GM11168 (cell line): ENCODE results near the gene MARVELD2.
"Not testable (repeated sequence)": the region's sequence is repeated elsewhere in the genome, so short reads cannot be mapped to it uniquely, and the experiment has no call there.

Experiments used
- in situ Hi-C: fragments of 300-500 bp; cut with MboI; formaldehyde crosslinking; loops from one replicate; pipeline ENCODE4 v1.12.0; 2022; ENCODE audit warnings: low sequenced_read_pairs; ENCODE audit not compliant: unreplicated experiment

MARVELD2 gene, protein sequence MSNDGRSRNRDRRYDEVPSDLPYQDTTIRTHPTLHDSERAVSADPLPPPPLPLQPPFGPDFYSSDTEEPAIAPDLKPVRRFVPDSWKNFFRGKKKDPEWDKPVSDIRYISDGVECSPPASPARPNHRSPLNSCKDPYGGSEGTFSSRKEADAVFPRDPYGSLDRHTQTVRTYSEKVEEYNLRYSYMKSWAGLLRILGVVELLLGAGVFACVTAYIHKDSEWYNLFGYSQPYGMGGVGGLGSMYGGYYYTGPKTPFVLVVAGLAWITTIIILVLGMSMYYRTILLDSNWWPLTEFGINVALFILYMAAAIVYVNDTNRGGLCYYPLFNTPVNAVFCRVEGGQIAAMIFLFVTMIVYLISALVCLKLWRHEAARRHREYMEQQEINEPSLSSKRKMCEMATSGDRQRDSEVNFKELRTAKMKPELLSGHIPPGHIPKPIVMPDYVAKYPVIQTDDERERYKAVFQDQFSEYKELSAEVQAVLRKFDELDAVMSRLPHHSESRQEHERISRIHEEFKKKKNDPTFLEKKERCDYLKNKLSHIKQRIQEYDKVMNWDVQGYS

DNA sequence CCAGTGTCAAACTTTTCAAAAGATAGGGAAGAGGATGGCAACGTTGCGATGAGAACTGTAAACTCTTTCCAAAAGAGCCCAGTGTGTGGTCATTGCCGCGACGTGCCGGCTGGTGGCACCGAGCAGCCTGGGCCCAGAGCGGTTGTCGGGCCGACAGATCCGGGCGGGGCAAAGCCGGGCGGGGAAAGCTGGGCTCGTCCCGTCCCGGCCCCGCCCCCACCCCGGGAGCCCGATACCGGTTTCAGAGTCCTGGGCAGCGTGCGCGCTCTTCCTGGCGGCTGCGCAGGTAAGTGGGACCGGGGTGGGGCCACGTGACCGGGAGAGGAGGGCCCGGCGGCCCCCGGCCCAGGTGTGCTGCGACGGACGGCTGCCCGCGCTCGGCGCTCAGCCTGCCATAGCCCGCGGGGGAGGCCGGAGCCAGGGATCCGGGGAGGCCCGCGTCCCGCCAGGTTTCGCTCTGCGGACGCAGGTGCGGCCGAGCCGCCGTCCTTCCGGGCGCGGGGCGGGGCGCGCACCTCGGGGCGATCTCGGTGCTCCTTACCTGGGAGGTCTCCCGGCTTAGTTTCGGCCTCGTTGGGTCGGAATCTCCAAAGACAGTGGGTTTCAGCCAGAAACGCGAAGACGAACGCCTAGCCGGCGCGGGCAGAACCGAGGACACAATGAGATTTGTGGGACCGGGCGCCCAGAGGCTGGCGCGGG is at the start of gene MARVELD2:
Gene MARVELD2 (plus strand): TSS at position 232 of the 699 bp plus-strand sequence. CDS start 4,270 bp downstream, outside the sequence.
- in situ Hi-C loops = no loop called here

DNA sequence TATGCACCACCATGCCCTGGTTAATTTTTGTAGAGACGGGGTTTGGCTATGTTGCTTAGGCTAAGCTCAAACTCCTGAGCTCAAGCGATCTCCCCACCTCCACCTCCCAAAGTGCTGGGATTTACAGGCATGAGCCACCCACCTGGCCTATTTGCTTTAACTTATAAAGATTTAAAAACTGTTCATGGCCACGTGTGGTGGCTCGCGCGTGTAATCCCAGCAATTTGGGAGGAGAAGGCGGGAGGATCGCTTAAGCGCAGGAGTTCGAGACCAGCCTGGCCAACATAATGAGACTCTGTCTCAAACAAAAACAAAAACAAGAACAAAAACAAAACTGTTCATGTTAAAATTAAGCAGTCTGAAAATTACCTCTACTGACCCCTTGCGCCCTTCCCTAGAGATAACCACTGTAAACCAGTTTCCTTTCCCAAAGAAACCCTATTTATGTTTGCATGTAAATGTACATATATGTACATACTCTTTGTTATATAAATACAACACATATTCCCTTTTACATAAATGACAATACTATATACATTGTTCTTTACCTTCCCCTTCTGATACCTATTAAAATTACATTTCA is 47.1 kb upstream of the MARVELD2 start:
- in situ Hi-C loops = no loop called here

DNA sequence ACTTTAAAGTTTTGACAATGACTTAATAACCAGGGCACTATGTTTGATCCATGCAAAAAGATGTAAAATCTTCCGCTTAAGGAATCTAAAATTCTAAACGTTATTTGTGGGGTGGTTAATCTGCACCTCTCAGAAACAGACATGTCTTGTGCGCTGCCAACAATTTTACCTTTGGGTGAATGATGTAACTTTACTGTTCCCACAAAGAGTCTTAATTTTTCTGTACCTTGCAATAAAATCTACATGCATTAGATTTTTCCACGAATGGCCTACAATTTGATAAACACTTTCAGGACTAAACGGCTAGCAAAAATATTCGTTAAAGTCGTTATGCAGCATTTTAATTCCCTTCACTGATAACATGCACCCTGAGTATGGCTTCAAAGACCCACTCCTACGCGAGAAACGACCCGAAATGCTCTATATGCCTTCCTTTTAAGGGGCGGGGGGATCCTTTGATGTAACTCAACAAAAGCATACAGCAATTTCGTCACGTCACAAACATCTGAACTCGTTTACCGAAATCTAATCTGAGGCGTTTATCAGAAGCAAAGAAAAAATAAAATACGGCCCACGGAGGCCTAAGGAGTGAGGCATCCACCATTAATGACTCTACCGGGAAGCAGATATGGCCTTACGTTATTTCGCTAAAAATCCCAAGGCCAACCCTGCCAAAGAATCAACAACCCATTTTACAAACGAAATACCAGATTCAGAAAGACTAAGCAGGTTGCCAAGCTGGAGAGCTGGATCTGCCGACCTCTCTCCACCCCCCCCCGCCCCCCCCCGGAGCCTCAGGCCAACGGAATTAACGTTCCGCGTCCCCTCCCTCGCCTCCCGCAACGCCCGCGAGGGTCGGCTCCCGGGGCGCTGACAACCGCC is 46.2 kb upstream of the MARVELD2 start:
- in situ Hi-C loops = no loop called here

DNA sequence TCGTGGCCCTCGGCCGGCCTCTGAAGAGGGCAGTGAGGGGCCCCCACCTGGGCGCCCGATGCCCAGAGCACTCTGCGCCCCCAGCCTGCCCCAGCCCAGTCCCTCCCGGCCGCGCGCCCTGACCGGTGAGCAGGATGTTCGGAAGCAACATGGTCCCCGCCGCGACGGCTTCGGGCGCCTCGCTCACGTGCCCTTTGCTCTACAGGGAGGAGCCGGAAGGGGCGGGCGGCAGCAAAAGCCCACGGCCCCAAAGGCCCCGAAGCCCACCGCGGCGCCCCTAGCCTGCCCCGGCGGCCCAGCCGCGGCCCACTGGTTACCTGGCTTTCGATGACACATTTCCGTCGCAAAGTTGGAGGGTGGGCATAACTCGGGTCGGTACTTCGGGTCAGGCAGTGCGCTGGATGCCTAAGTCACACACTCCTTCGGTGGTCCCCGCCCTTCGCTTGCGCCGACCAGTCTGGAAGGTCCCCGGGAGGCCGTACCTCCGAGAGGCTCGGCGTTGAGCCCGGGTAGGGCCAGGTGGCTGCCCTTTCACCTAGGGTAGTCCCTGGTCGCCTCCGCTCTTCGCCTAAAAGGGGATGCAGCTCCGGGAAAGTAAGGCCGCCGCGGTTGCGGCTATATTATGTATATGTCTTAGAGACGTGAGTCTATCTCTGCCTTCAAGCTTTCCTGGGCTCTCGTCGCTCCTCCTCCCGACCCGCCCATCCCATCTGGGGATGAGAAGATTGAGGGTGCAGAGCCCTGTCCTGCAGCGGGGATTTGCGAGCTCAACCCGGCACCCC is 45.4 kb upstream of the MARVELD2 start, which contains the start of the genes AK6, RAD17 and TAF9:
Gene AK6 (minus strand): TSS at position 181 of the 782 bp plus-strand sequence. CDS start 30 bp downstream, at position 151.
Gene RAD17 (plus strand): TSS at position 479 of the 782 bp plus-strand sequence. CDS start 2,391 bp downstream, outside the sequence.
Gene TAF9 (minus strand): TSS at position 181 of the 782 bp plus-strand sequence. CDS start 3,783 bp downstream, outside the sequence.
- in situ Hi-C loops = no loop called here

DNA sequence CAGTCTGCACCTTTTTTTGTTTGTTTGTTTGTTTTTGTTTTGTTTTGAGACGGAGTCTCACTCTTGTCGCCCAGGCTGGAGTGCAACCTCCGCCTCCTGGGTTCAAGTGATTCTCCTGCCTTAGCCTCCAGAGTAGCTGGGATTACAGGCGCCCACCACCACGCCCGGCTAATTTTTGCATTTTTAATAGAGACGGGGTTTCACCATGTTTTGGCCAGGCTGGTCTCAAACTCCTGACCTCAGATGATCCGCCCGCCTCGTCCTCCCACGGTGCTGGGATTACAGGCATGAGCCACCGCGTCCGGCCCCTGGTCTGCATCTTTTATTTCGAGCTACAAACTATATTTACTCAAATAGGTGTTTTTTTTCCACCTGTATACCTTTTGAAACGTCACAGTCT is 44.6 kb upstream of the MARVELD2 start:
- in situ Hi-C loops = not testable (repeated sequence)

DNA sequence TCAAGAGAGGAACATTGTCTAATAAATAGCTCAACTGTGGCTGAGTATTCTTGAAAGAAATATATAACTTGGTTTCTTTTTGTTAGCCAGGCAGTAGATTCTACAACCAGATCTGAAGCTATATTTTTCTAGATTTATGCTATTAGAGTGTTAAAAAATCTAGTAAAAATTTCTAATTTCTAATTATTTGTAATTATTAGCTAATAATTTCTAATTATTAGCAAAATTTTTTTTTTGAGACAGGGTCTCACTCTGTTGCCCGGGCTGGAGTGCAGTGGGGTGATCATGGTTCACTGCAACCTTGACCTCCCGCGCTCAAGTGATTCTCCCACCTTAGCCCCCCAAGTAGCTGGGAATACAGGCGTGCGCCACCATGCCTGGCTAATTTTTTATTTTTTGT is 42.5 kb upstream of the MARVELD2 start:
- in situ Hi-C loops = no loop called here

DNA sequence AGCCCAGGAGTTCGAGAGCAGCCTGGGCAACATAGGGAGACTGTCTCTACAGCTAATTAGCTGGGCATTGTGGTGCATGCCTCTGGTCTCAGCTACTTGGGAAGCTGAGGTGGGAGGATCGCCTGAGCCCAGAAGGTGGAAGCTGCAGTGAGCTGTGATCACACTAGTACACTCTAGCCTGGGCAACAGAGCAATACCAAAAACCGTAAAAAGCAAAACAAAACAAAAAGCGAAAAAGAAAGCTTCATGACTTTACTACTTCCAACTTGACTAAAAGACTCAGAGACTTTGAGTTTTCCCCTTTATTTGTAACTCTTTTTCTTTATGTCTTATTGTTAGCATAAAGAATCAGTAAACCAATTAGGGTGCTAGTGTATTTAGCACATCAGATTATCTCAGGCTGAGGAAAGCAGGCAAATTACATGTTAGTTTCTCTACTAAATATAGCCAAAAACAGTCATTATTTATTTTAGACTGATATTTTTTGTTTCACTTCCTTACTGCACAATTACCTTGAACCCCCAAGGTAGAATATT is 39.9 kb upstream of the MARVELD2 start:
- in situ Hi-C loops = no loop called here

DNA sequence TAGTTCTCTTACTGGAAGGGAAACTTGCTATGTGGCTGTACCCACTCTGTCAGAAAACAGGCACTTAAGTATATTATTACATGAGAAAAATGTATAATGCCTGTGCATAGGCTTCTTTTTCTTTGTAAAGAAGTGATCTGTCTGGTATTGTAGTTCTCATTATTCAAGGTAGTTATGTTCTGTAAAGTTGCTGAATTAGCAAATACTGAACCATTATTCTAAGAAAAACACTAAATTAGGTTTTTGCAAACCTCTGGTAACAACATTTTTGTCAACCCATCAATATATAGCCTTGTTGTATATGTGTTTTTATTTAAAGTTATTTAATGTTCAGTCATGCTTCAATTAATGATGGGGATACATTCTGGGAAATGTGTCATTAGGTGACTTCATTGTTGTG is 36.5 kb upstream of the MARVELD2 start:
- in situ Hi-C loops = no loop called here

DNA sequence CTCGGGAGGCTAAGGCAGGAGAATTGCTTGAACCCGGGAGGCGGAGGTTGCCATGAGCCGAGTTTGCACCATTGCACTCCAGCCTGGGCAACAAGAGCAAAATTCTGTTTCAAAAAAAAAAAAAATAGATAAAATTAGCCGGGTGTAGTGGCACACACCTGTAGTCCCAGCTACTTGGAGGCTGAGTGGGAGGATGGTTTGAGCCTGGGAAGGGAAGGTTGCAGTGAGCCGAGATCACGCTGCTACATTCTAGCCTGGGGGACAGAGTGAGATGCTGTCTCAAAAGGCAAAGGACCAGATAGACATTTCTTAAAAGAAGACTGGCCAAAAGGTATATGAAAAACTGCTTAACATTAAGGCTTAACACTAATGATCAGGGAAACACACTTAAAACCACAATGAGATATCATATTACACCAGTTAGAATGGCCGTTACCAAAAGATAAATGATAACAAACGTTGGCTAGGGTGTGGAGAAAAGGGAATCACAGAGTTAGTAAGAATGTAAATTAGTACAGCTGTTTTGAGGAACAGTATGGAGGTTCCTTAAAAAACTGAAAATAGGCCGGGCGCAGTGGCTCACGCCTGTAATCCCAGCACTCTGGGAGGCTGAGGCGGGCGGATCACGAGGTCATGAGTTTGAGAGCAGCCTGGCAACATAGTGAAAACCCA is 10.1 kb upstream of the MARVELD2 start:
- in situ Hi-C loops = no loop called here

DNA sequence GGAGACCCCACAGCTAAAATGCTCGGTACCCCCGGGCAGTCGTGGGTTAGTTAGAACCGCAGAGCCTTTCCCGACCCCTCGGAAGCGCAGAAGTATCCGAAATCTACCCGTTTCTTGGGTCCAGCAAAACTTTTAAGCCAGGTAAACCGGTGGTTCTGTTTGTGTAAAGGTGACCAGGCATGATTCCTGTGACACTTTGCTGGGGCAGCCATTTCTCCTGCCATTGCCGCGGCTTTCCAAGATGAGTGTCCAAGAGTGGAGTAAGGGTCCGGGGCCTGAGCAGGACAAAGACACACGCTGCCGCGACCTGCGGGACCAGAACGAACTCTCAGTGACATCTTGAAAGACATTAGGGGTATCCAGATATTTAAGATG is 655 bp downstream of the MARVELD2 start:
- in situ Hi-C loops = no loop called here

DNA sequence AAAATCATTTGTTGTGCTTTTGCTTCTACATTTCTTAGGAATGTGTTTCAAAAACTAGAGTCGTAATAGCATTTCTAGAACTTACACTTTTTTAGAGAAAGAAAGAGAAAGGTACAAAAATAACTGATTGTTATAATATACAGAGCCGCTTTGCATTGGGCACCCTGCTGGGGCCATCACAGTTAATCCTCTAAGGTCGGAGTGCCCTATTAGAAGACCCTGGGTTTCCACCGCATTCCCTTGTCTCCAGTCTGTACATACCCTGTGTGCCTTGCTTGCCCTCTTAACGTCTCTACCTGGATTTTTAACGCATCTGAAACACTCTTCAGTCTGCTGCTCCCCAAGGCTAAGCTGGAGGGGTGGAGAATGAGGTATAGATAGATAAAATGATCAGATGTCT is 1.3 kb downstream of the MARVELD2 start:
- in situ Hi-C loops = no loop called here

DNA sequence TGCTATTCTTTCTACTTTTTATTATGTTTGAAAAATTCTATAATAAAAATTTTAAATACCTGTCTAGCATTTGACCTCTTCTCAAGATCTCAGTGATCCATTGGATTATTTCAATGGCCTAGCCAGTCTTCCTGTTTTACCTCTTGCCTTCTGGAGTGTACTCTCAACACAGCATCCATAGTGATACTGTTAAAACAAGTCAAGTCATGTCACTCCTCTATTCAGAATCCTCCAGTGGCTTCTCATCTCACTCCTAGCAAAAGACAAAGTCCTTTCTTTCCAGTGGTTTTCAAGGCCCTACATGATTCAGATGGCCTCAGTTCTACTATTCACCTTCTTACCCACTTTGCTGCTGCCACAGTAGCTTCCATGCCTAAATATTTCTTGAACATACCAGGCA is 1.8 kb downstream of the MARVELD2 start:
- in situ Hi-C loops = no loop called here

DNA sequence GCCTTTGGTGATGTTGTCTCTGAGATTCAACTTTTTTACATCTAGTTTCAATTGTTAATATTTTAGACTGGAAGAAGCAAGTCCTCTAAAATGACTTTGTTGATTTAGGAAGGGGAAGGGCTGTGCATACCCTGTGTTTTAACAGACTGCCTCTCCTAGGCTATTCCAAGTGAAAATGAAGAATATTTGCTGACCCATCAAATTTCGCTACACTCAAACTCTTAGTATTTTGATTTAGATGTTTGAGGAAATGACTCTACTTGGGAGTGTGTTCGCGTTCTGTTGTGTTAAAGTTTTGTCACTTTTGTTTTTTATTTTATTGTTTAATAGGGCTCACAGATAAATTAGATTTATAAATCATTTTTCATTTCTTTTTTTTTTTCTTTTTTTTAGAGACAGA is 3.6 kb downstream of the MARVELD2 start:
- in situ Hi-C loops = no loop called here

DNA sequence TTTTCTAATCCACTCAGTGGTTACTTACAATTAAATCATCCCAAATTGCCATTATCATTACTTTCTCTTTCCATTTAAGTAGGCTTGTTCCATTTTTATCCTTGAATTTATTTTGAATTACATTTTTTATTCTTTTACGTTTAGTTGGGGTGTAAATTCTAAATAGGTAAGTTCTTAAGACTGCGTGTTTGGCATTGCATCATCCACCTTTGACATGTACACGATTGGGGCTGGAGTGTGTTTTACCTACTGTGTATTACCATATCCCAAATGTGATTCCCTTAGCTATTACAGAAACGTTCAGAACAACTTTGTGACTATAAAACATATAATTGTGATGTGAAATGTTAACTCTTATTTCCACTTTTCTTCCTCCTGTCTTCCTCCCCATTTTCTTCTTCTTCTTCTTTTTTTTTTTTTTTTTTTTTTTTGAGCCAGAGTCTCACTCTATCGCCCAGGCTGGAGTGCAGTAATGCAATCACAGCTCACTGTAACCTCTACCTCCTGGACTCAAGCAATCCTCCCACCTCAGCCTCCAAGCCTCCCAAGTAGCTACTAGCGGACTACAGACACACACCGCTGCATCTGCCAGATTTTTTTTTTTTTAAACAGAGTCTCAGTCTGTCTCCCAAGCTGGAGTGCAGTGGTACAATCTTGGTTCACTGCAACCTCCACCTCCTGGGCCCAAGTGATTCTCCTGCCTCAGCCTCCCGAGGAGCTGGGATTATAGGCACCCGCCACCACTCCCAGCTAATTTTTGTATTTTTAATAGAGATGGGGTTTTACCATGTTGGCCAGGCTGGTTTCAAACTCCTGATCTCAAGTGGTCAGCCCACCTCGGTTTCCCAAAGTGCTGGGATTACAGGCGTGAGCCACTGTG is 16.7 kb downstream of the MARVELD2 start:
- in situ Hi-C loops = no loop called here

DNA sequence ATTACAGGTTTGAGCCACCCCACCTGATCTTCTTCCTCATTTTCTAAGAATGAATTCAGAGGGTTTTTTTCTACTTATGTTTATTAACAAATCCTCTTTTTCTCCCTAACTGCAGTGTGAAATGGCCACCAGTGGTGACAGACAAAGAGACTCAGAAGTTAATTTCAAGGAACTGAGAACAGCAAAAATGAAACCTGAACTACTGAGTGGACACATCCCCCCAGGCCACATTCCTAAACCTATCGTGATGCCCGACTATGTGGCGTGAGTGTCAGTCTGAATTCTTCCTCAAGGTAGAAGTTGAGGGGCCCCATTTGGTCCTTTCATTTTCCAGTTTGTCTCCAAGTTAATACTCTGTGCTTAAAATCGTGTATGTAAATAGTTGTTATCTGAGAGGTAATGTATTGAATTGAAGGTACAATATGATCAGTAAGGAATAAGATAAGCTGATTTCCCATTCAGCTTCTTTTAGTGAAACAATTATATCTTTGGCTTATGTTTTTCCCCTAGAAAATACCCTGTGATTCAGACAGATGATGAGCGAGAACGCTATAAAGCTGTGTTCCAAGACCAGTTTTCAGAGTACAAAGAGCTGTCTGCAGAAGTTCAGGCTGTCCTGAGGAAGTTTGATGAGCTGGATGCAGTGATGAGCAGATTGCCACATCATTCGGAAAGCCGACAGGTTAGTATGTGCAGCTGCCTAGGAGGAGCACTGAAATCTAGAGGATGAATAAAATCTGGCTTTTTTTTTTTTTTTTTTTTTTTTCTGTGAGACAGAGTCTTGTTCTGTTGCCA is 17.7 kb downstream of the MARVELD2 start:
- in situ Hi-C loops = no loop called here

DNA sequence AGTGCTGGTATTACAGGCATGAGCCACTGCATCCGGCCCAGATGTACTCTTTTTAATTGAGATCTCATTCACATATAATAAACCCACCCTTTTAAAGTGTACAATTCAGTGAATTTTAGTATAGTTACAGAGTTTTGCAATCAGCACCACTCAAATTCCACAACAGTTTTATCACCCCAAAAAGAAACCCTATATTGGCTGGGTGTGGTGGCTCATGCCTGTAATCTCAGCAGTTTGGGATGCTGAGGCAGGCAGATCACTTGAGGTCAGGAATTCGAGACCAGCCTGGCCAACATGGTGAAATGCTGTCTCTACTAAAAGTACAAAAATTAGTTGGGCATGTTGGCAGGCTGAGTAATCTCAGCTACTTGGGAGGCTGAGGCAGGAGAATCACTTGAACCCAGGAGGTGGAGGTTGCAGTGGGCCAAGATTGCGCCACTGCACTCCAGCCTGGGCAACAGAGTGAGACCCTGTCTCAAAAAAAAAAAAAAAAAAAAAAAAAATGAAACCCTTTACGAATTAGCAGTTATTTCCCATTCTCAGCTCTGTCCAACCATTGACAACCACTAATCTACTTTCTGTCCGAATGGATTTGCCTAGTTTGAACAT is 20.5 kb downstream of the MARVELD2 start:
- in situ Hi-C loops = not testable (repeated sequence)
